GM19324 (cell line): Measurements from ENCODE around the gene ADGRL2.

Experiments
- ATAC-seq: cut with Tn5 transposase; IDR thresholded peaks from one replicate; pipeline ENCODE4 v1.9.1; 2021; ENCODE audit warnings: mild to moderate bottlenecking, moderate library complexity; ENCODE audit not compliant: unreplicated experiment, low FRiP score

ADGRL2 gene

DNA sequence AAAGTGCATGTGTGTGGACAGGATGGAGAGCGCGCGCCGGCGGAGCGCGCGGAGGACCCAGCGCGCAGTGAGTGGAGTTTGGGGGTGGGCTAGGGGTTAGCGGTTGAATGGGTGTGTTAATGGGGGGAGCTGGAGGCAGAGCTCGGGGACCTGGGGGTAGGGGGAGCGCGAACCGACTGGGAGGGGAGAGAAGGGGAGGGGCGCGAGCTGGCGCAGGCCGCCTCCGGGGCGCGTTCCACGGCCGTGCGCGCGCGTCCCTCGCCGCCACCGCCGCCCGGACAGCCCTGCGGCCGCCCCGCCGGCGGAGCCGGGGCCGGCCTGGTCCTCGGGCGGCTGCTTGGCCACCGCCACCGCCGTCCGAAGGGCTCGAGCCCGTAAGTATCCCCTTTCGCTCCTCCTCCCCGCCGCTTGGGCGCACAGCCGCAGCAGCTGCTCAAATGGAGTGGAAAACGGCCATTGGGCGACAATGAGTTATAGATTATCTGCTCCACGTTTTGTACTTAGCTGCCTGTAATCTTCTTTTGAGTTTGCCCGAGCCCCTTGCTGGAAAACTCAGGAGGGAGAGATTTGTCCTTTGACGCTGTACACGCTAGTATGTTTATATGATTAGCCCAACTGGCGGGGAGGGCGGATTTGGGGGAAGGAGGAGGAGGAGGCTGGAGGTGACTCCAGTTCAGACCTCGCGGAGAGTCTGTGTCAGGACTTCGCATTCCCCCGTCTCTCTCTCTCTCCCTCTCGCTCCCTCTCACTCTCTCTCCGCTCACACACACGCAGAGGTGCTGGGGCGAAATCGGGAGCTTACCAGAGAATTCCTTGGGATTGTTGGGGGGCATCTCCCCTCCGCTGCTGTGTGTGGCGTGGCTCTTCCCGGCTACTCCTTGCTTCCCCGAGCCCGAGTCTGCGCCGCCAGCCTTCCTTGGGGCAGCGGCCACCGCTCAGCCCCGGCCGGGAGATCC is at the start of gene ADGRL2:
TSS of gene ADGRL2 (plus strand) at position 240 of the 956 bp plus-strand sequence. CDS start 36,051 bp downstream, outside the sequence.
- no peak for ATAC-seq

DNA sequence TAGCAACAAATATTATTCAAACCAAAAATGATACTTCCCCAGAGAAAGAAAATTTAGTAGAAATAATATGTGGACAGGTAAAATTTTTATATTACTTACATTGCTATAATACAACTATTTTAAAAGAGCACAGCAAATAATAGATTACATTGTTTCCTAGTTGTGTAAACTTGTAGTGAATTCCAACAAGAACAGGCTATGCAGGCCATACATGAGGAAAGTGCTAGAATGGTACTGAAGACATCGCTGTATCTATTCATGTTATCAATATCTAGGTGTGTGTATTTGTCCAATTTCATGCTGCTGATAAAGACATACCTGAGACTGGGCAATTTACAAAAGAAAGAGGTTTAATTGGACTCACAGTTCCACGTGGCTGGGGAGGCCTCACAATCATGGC is 47.9 kb upstream of the ADGRL2 start:
- ATAC-seq, result no peak

DNA sequence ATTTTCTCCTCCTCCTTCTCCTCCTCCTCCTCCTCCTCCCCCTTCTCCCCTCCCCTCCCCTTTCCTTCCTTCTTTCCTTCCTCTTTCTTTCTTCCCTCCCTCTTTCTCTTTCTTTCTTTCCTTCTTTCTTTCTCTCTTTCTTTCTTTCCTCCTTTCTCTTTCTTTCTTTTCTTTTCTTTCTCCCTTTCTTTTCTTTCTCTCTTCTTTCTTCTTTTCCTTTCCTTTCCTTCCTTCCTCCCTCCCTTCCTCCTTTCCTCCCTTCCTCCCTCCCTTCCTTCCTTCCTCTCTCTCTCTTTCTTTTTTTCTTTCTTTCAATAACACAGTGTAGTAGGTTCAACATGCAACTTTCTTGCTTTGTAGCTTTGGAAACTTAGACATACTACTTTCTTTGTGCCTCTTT is 46.3 kb upstream of the ADGRL2 start:
- no peak for ATAC-seq

DNA sequence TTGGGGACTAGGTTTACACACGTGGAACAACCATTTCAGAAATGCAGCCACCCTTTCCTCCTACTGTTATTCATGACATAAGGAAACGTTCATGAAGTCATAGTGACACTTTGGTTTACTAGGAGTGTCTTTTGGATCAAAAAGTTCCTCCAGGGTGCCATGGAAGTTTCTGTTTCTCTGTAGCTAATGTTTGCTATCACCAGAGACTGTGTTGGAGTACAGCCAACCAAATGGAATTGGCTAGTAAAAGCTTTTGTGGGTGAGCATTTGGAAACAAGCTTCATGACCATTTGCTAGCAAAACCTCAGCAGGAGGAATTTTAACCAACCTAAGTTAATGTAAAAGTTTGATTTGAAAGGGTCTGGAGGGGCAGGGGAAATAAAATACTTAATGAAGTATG is 43.9 kb upstream of the ADGRL2 start:
- ATAC-seq, result no peak

DNA sequence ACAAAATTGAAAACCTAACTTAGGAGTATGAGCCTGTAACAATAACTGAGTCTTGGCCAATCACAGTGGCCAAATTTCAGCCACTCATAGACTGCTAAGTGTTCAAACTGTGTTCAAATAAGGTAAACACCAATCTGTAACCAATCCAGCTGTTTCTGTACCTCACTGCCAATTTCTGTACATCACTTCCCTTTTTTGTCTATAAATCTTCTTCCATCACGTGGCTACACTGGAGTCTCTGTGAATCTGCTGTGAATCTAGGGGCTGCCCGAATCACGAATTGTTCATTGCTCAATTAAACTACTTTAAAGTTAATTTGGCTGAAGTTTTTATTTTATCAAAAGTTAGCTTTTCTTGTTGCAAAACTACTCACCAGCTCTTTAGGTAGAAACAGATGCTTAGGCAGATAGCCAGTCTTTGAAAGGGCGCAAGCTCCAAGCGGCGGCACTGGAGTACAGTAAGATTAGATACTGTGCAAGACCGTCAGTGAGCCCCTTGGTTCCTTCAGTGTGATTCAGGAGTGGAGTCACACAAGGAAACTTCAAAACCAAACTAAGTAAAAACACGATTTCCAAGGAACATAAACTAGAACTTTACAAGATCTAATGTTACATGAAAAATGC is 43.2 kb upstream of the ADGRL2 start:
- ATAC-seq, result no peak

DNA sequence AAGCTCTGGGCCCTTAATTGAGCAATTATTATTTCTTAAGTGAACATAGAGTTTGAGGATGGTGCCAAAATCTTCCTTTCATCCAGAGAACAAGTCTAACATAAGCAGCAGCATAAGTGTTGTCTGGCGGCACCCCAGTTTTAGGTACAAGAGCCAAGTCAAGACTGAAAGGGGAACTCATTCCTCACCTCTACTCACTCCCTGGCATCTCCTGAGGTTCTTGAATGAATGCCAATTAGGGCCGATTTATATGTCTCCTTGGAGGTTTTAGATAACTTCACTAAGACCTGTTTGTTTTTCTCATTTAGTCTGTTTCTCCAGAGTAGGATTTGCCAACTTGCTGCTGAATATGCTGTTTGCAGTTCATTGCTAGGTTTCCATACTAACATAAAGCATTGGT is 42.6 kb upstream of the ADGRL2 start:
- ATAC-seq, result no peak

DNA sequence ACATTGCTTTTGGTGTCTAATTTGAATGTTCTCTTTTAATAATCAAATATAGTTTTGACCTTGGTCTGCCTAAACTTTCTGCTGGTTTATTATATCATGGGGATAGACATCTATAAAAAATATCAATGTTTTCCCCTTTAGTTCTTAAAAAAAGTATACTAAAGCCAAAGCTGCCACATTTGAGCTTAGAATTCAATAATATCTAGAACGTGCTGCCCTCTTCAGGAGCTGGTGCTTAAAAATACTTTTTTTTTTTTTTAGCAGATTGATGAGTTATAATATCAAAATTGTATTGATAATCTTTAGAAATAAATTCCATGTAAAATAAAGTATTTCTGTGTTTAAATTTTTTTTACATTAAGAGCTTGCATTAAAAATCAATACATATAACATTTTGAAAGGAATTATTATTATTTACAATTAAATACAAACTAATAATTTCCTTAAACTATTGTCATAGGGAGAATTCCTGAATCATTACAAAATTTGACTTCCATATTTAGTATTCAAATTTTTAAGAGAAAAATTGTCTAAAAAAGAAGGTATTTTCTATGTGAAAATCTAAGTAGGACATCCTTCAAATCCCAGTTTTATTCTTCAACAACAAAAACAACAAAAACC is 40.1 kb upstream of the ADGRL2 start:
- no peak for ATAC-seq

DNA sequence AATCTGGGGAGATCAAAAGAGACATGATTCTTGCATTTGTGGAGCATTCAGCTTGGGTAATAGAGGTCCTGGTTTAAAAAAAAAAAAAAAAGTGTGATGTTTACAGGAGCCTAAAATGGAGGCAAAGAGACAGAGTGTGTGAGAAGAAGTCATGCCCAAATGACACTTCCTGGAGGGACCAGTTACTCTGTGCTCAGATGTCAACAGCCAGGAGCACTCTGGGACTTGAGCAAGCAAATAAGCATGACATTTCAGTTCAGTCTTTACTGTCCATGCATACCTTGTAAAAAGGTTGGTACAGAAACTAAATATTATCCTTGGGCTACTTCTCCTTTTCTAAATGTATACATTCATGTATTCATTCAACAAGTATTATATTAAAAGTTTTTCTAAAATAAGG is 25.2 kb upstream of the ADGRL2 start:
- ATAC-seq, result no peak

DNA sequence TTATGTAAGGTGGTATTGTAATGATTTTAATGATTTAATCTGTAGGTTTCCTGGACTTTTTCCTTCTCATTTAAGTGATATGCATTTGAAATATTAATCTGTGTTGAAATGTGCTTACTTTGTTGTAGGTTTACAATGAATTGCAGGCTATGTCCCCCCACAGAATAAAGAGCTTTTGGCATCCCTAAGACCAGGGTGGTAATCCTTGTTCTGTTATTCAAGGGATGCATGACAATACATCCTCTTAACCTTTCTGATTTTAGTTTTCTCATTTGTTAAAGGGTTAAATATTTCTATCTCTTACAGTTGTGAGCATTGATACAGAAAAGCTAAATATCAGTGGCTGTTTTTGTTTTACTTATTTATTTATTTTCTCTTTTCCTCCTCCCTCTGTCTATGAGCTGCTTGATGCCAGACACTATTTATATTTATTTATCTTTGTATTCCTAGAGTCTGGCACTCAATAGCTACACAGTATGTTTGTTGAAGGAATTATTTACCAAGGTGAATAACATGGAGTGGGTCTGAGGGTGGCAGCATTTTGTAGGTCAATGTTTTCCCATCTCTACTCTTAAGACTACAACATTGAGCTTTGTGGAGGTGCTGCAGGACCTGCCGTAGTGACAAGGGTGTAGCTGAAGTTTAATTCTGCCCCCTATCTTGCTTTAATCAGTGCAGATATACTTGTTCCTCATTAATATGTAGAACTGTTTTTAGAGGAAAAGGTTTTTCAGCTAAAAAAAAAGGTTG is 19.9 kb upstream of the ADGRL2 start:
- ATAC-seq, result no peak

DNA sequence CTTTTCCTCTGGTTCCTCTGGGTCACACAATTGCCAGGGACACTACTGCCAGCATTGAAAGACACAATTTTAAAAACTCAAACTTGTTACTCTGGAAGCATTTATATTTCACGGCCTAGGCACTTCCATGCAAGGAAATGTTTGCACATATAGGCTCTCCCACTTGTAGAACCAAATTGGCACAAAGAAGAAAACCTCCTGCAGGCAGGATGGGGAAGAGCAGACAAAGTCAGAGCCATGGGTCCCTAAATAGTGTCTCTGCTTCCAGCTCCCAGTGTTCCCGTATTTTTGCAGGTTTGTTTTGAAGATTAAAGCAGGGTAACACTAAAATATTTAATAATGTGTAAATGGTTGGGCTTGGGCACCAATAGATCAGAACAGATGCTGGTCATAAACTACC is 19.0 kb upstream of the ADGRL2 start:
- ATAC-seq, result no peak

DNA sequence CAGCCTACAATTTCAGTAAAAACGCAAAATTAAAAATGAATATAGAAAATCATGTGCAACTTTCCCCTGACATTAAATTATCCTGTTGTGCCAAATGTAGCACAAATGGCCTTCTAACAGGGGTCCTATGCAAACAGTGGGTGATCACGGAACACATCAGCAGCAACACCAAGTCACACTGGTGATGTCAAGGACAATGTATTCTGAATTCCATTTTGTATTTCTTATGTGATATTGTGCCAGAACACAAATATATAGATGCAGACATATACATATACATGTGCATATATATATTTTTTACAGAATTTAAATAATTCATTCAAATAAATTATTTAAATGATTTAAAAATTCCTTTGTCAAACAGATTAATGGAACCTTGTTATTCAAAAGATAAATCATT is 8.6 kb upstream of the ADGRL2 start:
- no peak for ATAC-seq

DNA sequence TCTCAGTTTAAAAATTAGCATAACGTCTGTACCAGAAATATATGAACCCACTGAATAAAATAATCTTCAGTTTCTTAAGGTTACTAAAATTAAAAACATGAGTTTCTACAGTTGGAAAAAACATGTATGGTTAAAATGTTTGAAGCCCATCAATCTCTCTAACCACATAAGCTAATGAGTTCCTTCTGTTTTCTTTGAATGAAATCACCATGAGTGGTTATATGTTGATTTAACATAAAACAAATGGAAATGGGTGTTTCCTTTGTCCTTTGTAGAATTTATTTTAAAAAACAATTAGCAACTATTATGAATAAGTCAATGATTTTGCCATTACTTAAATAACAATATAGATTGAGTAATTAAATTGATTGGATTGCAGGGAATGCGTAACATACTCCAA is 3.0 kb upstream of the ADGRL2 start:
- no peak for ATAC-seq

DNA sequence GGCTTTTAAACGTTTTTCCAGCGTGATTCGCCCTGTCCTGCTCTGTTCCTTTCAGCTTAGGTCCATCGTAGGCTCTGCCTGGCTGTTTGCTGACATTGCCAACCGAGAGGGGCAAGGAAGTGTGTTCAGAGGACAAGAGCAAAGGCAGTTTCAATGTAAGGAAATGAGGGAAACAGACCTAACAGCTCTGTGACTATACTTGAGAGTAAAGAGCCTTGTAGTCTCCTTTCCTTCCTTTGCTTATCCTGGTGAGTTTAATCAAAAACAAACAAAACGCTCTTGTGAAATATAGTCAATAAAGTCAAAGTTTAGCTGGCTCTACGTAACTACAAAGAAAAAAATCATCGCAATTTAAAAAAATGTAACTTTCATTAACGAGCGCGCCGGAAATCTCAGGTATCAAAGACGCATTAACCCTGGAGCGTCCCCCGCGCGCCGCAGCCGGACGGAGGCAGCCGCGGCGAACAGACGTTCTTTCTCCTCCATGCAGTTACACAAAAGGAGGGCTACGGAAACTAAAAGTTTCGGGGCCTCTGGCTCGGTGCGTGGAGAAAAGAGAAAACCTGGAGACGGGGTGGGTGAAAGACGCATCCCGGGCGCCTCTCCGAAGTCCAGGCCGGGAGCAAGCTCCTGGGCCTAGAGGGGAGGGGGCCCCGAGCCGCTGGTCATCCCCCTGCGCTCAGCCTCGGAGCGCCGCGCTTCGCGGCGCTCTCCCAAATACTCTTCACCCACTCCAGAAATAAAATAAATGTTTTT is 617 bp upstream of the ADGRL2 start:
- no peak for ATAC-seq

DNA sequence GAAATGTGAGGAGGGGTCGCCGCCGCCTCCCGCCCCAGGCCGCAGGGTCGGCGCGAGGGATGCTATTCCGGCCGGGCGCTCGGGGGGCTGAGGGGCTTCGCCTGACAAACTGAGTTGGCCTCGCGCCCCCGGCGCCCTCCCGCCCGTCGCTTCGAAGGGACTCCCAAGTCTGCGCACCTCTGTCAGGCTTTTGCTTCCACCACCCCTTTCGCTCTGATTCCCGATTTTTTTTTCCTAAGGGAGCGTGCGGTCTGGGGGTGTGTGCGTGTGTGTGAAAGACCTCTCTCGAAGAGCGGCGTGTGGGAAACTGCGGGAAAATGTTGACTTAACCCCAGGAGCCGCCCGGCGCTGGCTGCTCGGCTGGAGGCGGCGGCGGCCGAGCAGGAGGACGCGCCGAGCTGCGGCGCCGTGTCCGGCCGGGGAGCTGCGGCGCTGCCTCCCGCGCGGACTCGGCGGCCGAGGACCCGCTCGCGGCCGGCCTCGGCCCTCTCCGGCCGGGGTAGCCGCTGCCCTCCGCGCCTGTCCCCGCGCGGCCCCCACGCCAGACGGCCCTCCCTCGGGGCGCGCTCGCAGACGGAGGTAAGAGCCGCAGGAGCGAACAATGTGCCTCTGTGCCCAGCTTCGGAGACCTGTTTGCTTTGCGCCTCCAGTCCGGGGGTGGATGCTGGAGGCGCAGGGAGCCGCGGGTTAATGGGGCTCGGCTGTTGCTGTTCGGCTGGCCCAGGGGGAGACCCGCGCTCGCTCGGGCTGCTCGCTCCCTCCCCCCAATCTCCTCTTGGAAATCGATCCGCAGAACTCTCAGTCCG is 1.1 kb downstream of the ADGRL2 start:
- ATAC-seq, result no peak

DNA sequence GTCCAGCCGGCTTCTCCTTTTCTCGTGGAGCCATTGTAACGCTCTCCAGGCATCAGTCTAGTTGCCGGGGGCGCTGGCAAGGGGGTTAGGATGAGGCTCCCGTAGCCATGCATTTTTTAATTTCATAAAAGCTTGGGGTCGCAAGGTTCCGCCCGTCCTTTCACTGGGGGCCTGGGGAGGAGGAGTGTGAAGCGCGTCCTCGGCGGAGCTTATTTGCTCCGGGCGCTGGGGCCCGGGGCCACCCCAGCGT is 1.6 kb downstream of the ADGRL2 start:
- no peak for ATAC-seq

DNA sequence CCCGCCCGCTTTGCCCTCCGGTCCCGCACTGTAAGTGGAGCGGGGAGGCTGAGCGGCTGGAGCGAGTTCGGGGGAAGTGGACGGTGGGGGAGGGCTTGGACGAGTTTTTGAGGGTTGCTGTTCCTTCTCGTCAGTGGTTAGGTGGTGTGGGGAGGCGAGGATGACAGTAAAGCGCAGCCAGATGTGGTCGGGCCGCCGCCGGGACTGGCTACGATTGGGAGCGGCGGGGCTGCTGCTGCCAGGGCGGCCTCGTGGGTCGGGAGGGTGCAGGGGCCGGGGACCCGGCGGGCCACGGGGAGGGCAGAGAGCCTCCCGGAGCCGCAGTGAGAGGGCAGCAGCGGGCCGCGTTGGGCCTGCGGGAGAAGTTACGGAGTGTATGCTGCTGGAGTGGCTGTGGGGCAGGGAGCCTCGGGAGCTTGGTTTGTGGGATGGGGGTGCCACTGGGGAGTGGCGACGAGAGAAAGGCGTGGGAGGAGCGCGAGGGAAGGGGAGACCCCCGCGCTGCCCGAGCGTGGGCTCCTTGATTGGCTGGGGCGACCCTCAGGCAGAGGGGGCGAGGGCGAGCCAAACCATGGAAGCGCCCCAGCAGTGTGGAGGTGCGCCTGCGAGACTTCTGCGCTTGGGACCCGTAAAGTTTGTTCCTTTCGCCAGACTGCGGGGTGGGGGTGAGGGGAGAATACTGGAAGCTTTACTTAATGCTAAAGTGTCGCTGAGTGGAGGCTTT is 2.1 kb downstream of the ADGRL2 start:
- ATAC-seq, result no peak

DNA sequence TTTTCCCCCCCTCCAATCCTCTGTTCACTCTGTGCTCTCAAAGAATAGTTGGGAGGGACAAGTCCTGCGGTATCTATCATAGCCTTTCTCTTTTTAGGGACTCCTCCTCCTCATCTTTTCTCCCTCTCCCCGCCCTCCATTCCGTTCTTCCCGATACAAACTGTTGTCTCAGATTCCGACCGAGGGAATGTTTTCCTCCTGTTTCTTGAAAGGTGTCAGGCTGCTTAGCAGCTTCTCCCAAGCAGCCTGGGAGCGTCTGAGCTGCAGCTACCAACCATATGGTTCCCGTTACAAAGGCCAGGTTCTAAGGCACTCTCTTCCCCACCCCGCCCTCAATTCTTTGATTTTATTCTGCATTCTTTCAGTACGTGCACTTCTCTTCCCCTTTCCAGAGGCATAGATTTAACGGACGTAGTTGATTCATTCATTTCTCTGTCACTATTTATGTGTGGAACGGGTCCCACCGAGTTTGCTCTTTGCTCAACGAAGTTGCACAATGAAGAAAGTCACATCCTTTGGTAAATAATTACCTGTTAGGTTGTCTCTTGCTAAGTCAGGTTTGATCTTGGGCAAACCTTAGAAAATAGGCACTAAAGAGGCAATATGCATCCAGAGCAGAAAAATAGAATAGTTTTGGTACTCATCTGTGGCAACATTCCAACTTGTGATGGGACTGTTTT is 2.8 kb downstream of the ADGRL2 start:
- ATAC-seq, result no peak

DNA sequence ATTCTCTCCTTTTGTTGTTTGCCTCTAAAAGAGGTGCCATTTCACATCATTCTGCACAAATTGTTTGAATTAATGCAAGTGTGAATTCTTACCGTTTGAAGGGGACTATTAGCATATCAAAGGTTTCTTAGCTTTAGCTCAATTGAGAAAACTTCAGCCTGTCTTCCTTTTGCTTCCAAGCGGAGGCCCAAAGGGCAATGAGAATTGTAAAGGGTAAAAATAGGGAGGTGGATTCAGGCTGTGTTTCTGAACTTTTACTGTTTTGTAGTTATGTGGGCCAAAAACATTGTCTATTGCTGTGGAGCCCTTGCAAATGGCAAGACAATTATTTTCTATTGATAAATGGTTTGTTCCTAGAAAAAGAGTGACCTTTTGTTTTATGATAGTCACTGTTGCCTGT is 3.6 kb downstream of the ADGRL2 start:
- ATAC-seq, result no peak
